ENCODE results near the gene ITGAV.

ITGAV gene

GRCh38 chr2:186632417-186632816 is 42.6 kb downstream of the ITGAV start:
- DNase-seq (ENCODE audit: low read depth) = no peak
- H3K4me3 ChIP-seq (ENCODE audit: low read depth, low read length) = no peak overlapping the region
- TF ChIP-seq CTCF (IDR thresholded peaks at IDR 0.05; ENCODE audit: low read depth, low read length, missing control alignments) = no peak
- in situ Hi-C loops (cut with HindIII; ENCODE audit: low sequenced_read_pairs) = loop anchor here (25.0 kb wide), 1 partner anchor 120 kb away; no protein-coding TSS in a partner anchor

DNA sequence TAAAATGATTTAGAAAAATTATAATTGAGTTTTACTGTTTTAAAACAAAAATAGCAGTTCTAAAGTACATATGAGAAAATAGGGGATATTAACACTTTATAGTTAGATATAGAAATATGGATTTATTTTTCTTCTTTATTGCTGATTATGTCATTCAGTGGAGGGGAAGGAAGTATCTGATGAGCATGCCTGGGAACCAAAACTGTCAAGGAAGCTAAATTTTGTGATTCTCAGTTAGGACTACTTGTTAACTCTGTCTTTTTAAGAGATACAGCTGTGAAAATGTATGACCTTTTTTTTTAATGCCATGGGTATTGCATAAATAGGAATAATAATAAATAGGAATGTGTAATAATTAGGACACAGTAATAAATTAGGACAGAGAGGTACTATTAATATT is 44.8 kb downstream of the ITGAV start:
- no peak for DNase-seq (ENCODE audit: low read depth)
- no peak overlapping the region for H3K4me3 ChIP-seq (ENCODE audit: low read depth, low read length)

DNA sequence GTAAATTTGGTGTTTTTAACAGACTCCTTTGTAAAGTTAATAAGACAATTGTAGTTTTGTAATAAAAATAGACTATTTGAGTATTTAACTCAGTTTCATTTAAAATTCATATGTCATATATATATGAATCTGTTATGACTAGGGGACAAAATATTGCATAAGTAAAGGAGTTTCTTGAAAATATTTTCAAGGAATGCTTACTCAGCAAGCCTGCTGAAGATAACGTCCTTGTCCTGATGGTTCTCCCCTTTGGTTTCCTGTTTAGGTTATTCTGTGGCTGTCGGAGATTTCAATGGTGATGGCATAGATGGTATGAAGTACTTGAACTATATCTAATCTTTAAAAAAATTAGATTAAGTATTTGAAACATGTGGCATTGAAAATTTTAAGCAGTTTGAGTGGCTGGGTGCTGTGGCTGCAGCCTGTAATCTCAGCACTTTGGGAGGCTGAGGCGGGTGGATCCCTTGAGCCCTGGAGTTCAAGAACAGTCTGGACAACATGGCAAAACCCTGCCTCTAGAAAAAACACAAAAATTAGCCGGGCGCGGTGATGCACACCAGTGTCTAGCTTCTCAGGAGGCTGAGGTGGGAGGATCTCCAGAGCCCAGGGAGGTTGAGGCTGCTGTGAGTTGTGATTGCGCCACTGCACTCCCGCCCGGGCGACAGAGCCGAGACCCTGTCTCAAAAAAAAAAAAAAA is 47.1 kb downstream of the ITGAV start:
- in situ Hi-C loops (cut with HindIII; ENCODE audit: low sequenced_read_pairs) = loop anchor here (25.0 kb wide), 1 partner anchor 125 kb away; no protein-coding TSS in a partner anchor
- H3K4me3 ChIP-seq (ENCODE audit: low read depth, low read length) = no peak overlapping the region
- TF ChIP-seq CTCF (IDR thresholded peaks at IDR 0.05; ENCODE audit: low read depth, low read length, missing control alignments) = no peak
- no peak for DNase-seq (ENCODE audit: low read depth)

More for the DNA sequence above, 44.8 kb downstream of the ITGAV start:
- in situ Hi-C loops (cut with HindIII; ENCODE audit: low sequenced_read_pairs) = loop anchor here (25.0 kb wide), 1 partner anchor 122 kb away; no protein-coding TSS in a partner anchor
- no peak for TF ChIP-seq CTCF (IDR thresholded peaks at IDR 0.05; ENCODE audit: low read depth, low read length, missing control alignments)

DNA sequence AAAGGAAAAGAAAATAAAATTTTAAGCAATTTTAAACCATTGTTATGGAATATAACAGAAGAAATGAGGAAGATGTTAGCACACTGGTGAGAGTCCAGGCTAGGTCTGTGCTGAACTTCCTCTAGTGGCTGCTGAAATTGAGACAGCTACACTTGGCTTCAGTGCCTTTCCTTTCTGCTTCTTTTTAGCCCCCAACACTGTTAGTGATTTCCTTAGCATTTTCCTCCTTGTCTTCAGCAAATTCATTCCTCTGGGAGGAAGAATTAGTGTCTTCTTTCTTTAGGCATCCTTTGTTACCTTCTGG is 47.6 kb downstream of the ITGAV start:
- in situ Hi-C loops (cut with HindIII; ENCODE audit: low sequenced_read_pairs) = loop anchor here (25.0 kb wide), 1 partner anchor 125 kb away; no protein-coding TSS in a partner anchor
- no peak for TF ChIP-seq CTCF (IDR thresholded peaks at IDR 0.05; ENCODE audit: low read depth, low read length, missing control alignments)
- no peak overlapping the region for H3K4me3 ChIP-seq (ENCODE audit: low read depth, low read length)
- DNase-seq (ENCODE audit: low read depth) = no peak

DNA sequence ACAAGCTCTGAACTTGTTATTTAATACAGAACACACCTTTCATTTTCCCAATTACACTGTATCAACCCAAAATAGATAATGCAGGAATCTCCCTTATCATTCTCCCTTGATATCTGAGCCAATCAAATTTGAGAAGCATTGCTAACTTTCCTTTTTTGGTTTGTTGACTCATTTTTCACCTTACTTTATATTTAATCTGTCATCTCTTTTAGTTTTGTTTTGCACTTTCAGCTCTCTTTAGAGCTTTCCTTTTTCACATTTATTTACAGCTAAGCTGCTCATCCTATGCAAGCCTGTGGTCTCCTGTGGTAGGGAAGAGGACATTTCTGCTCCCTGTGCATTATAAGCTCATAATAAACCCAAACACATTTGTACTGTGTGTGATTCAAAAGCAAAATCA is 50.1 kb downstream of the ITGAV start:
- TF ChIP-seq CTCF (IDR thresholded peaks at IDR 0.05; ENCODE audit: low read depth, low read length, missing control alignments) = no peak
- no peak overlapping the region for H3K4me3 ChIP-seq (ENCODE audit: low read depth, low read length)
- in situ Hi-C loops (cut with HindIII; ENCODE audit: low sequenced_read_pairs) = loop anchor here (25.0 kb wide), 1 partner anchor 128 kb away; no protein-coding TSS in a partner anchor
- DNase-seq (ENCODE audit: low read depth) = no peak

- no peak overlapping the region for H3K4me3 ChIP-seq (ENCODE audit: low read depth, low read length)
- no peak for DNase-seq (ENCODE audit: low read depth)
- in situ Hi-C loops (cut with HindIII; ENCODE audit: low sequenced_read_pairs) = loop anchor here (25.0 kb wide), 1 partner anchor 129 kb away; no protein-coding TSS in a partner anchor
- TF ChIP-seq CTCF (IDR thresholded peaks at IDR 0.05; ENCODE audit: low read depth, low read length, missing control alignments) = no peak
These were observed 51.4 kb downstream of the ITGAV start for GRCh38 chr2:186641132-186641806.

Data from astrocyte of the cerebellum (primary cell).